Measurements from ENCODE around the gene KCNMA1.
A peak's percentile ranks its signal among the peaks of the same experiment; 100 is the strongest.

The KCNMA1 gene

DNA sequence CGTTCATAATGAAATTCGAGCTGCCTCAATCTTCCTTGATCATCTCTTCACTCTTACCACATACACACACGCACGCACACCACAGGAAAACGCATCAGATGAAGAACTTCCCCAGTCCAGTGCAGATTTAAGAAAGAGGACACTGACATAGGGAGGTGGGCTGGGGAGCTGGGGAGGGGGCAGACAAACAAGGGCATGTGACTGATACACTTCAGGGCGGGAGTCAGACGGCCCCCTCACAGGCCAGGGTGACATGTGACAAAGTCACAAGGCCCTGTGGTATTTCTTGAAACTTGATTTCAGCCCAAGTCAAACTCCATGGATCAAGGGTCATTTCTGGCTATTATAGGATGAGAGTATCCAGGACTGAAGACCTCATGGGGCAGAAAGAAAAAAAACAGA, 82.6 kb downstream of the KCNMA1 start:
- DNase-seq, result no peak

DNA sequence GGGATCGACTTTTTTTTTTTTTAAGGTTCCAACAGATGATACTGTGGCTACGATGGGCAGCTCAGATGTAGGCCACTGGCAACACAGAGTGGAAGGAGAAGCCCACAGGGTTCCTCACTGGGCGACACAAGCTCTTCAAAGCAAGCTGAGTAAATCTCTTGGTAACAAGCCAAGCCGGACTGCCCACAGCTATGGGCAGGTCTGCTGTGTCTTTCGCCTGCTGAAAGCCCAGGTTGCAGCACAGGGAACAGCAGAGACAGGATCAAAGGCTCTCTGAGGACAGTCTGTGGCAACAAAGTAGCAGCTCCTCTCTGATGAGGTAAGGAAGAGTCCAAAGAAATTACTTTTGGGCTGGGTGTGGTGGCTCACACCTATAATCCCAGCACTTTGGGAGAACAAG, 83.6 kb downstream of the KCNMA1 start:
- no peak for DNase-seq

DNA sequence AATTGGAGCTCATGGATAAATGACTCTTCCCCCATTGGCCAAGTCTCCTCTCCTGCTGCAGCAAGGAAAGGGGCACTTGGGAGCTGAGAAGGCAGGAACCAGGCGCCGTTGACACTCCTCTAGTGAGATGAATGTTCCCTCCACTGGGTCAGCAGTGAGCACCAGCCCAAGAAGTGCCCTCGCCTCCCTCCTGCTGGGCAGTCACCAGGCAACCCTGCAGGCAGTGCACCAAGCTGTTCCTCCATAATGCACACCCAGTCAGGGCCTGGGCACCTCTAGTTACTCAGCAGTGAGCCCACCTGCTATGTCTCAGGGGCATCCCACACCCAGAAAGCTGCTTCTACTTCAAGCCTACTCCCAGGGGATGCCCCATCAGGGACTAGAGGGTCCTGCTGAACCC, 84.3 kb downstream of the KCNMA1 start:
- no peak for DNase-seq

DNA sequence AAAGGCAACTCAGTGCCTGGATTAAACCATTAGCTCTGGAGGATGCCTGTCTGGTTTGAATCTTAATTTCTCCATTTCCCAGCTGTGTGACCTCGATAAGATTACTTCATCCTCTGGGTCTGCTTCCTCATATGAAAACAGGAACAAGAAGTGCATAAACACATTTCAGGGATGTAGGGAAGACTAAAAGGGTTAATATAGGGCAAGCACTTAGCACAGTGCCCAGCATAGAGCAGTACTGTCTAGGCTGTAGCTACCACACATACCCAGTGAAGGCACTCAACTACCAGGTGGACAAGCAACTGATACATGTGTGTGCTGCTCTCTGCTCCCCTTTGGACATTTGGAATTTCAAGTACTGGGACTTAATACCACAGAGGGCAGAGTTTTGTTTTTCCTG, 85.4 kb downstream of the KCNMA1 start:
- no peak for DNase-seq

DNA sequence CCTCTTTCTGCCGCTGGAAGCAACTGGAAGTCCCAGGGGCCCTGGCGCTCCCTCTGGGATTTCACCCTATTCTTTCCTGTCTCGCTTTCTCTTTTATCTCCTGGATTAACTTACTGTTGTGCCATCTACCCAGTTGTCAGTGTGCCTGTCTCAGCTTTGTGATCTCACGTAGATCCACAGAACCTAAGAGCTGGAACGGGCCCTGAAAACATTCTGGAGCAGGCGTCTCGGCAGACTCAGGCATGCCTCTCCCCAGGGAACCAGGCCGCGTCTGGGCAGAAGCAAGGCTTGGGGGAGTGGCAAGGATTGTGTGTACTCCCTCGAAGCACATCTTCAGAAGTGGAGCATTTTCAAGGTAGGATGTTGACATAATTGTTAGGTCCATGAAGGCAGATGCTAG, 87.2 kb downstream of the KCNMA1 start:
- no peak for DNase-seq

DNA sequence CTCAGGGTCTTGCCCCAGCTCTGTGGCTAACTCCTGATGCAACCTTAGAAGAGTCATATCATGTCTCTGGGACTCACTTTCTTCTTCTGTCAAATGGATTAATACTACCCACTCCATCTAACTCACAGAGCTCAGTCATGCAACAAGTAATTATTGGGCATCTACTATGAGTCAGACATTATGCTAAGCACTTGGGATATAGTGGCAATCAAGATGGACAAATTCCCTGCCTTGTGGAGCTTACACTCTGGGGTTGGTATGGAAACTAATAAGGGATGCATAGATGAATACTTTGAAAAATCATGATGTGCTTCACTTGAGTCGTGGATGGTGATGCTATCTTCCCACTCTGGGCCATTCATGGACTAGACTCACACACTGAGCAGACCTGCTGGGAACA, 88.9 kb downstream of the KCNMA1 start:
- DNase-seq, result no peak

DNA sequence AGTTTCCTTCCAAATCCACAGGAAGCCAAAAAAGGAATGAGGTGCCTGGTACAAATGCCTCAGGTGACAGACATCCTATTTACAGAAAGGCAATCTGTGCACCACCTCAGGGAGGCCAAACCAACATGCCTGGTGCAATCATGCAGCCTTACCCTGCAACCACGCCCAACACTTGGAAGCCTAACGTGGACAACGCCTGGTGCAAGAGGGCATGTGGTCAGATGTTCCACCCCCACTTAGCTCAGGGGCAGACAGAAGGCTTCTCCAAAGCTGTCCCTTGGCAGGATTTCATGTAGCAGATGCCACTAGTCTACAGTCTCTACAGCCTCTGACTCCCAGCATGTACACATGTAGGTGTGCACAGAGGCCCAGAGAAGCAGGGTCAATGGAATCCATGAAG, 89.5 kb downstream of the KCNMA1 start:
- DNase-seq, result no peak

DNA sequence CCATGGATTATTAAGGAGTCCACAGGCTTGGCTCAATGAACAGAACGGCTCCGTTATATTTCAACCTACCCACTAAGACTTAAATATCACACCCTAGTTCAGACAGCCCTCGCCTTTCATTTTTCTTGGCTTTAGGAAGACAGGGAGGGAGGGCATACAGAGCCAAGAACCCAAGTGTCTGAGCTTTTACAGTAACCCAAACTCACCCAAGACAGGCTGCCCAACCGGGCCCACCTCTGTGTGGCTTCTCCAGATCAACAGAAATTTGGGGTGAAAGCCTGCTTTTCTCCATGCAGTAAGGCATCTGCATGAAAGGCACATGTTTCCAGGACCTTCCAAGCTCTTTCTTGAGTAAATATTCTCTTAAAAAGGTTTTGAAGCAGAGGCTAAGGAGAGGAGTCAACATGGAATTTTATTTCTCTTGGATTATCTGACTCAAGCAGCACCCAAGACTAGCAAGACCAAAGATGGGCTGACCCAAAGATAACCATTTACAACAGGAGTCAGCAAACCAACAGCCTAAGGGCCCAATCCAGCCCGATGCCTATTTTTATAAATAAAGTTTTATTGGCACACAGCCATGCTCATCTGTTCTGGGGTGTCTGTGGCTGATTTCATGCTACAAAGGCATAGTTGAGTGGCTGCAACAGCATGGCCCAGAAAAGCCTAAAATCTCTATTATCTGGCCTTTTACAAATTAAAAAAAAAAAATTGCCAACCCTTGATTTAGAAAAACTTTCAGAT, 90.1 kb downstream of the KCNMA1 start:
- no peak for DNase-seq

DNA sequence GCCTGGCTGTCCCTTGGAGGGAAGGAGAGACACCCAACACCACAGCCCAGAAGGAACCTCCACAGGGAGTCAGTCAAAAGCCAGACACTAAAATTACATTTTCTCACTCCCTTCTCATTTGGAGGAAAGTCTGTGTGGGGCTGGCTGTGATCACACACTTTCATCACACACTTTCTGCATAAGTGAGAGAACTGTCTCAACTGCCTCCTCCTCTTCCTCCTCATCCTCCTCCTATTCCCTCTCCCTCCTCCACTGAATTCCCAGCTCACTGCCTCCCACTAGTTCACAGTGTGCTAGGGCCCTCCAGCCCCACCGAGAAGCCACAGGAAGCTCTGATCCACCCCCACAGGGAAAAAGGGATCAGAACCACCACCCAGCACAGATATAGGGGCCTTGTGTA, 91.6 kb downstream of the KCNMA1 start:
- no peak for DNase-seq

DNA sequence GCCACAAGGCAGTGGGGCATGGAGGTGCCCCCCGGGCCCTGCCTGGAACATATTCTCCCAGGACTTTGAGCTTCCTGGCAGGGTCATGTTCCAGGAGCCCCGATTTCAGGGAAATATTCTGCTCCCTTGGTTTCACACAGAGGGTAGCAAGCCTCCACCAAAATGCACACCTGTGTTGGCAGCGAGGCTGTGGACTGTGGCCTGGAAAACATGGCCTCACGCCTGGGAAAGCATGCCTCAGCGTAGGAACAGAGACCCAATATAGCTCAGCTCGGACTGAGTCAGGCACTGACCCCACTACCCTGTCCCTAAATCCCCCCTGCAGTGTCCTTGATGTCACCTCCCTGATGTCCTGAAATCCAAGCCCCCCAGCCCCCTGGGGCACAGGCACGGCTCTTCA, 92.0 kb downstream of the KCNMA1 start:
- no peak for DNase-seq

DNA sequence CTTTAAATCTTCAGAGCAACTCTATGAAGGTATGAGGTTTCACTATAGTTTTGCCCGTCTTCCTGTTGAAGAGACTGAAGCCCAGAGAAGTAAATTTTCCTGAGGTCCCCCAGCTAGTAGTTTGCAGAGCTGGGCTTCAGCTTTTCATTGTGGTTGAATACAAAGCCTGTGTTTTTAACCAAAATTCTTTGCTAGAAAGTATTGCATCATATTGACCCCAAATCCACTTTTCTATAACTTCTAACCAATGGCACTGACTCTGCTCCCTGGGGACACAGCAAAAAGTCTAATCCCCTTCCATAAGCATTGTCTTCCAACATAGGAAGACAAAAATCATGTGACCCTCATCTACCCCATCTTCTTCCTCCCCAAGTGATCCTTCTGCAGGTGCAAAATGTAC, 93.0 kb downstream of the KCNMA1 start:
- DNase-seq, result peak; percentile 35

DNA sequence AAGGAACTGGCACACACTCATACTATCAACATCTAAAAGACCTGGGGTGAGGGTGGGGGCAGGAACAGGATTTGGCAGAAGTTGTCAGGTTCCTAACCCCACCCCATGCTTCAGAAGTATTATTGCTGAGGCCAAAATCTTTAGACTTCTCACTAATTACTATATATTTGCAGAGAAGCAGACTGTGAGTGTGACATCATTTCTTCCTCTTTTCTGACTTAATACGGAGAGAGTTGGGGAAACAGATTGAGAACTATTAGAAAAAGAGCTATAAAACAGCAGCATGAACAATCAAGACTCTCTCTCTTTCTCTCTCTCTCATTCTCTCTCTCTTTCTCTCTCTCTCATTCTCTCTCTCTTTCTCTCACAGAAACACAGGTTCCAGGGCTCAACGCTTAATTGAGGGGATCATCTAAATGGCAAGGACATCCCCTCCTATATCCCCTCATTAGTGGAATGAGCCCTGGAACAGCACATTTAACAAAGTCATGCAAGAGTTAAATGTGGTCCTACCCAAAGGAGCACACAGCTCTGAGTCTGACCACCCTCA, 94.8 kb downstream of the KCNMA1 start:
- no peak for DNase-seq

DNA sequence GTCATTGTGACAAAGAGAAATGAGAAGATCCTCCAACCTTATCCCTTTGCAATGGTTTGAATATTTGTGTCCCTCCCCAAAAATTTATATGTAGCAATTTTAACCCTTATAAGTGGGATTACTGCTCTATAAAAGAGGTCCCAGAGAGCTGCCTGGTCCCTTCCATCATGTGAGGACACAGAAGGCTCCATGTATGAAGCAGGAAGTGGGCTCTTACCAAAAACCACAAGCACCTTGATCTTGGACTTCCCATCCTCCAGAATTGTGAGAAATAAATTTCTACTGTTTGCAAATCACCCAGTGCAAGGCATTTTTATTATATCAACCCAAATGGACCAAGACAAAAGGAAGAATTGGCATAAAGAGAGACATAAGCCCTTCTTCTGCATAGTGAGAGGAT, 95.7 kb downstream of the KCNMA1 start:
- DNase-seq, result no peak

DNA sequence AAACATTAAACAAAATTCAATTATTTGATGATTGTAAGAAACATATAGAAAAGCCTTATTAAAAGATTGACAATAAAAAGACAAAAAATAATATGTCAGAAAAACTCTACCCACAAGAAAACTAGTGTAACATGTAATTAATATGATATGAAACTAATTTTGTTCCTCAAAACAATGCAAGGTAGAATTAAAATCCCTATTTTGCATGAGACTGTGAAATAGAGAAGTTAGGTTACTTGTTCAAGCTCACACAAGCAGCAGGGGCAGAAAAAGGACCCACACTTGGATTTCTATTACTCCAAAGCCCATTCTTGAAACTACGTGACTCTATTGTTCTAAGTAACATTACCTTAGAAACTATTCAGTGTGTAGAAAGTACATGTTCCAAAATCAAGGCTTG, 96.4 kb downstream of the KCNMA1 start:
- no peak for DNase-seq

DNA sequence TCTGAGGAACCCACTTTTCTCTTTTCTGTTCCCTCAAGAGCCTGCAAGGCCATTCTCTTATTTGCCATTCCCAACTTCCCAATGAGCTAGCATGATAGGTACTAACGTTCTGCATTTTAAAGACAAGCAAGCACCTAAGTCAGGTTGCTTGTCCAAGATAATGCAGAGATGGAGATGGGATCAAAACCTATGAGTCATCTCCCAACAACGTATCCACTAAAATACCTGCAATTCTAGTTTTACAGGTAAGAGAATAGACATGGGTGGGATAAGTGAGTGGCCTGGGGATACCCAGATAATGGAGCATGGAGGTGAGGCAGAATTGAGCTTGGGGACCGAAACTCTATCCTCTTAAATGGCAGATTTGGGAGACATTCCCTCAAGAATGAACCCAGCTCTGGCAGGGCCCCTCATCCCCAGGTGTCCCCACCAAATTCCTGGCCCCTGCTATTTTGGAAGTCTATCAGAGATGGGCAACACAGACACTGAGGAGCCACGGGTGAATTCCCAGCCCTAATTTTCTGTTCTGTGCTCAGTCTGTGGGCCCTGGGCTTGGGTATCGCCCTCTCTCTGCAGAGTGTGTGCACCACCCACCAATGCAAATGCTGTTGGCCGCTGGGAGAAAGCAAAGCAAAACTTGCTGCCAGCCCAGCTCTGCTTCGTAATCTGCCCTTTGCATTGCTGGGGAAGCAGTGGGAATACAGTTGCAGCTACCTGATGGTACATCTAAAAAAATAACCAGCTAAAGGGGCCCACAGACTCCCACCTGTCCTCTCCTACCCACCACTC, 98.3 kb downstream of the KCNMA1 start:
- DNase-seq, result no peak

DNA sequence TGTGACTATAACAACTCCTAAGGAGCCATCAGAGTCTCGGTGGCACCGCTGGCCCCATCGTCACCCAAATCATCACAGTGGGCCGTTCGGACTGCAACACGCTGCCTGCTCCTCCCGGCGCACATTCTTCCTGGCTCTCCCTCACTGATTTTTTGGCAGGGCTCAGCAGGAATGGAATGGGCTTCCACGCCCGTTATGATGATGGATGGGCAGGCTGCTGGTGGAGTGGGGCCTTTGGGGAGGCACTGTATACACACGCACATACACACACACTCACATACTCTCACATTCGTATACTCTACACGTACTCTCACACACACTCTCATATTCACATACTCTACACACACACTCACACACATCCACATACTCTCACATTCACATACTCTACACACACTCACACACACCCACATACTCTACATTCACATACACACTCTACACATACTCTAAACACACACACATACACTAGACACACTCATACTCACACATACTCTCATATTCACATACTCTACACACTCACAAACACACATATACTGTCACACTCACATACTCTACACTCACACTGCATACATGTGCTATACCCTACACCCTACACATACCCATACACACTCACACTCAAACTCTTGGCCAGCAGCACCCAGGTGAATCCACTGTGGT, 99.8 kb downstream of the KCNMA1 start:
- DNase-seq, result peak; percentile 92

DNA sequence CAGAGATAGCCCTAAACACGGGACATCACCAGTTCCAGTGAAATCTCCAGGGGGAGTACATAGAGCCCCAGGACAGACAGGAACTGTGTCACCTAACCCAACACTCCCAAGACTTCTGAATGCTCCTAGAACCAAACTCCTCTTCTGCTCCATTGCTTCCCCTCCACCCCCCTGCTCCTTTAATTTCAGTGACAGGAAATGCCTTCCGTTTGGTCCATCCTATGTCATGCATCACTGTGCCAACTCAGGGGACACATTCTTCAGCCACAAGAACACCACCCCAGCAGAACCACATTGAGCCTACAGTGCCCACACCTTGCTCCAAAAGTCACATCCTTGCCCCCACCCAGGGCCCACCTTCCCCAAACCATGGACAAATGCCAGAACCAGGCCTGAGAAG, 100.5 kb downstream of the KCNMA1 start:
- DNase-seq, result no peak

DNA sequence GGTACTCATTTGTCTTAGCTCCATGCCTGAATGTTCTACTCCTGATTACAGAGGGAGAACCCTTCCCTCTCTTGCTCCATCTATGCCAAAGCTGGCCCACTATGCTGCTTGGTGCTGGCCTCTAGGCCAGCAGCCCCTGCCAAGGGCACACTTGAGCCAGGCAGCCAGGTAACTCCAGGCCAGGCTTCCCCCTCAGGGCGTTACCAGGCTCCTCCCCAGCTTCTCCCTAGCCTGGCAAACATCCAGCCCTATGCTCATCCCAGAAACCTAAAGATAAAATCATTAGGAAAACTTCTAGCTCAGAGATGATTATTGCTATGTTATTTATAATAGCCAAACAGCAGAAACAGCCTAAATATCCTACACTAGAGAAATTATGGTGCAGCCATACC, 103.7 kb downstream of the KCNMA1 start:
- no peak for DNase-seq

DNA sequence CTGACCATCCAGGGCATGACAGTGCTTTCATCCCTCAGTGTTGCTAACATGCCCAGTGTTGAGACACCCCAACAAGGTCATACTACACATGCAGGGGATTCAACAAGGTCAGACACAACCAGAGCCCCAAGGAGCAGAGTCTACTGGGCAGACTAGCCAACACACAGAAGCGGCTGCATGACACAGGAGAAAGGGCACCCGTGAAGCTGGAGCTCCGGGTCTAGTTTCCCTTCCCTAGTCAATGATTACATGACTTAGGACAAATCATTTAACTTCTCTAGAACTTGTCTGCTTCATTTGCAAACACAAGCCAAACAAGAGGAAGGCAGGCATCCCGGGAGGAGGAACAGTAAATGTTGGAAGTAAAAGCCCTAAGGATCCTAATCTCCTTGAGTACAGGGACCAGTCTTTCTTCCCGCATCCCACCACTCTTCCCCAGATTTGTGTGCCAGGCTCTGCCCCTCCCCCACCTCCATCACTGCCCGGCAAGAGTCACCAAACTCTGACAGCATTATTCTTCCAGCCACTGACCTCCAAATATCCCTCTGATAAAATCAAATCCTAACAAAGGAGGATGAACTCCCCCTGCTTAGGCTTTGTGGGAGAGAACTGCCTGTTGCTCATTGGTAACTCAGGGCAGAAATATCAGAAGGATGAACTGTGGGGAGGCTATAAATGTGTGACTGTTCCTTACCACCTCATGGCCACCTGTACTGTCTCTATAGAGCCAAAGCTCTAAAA, 104.3 kb downstream of the KCNMA1 start:
- no peak for DNase-seq

DNA sequence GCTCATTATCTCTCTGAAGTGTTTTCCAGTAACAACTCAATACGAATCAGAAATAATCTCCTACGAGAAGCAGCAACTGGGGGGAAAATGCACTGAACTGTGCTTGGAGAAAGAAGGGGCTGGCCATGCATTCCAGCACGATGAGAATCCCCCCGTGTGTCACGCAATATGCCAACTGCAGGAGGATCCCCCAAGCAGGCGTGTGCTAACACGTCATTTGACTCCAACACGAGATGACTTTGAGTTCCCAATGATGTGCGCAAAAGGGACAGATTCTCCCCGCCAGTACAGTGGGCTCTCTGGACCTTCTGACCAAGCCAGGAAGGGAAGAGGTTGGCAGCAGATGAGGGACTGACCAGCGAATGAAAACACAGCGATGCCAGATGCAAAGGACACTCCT, 105.5 kb downstream of the KCNMA1 start:
- peak; percentile 91 for DNase-seq

DNA sequence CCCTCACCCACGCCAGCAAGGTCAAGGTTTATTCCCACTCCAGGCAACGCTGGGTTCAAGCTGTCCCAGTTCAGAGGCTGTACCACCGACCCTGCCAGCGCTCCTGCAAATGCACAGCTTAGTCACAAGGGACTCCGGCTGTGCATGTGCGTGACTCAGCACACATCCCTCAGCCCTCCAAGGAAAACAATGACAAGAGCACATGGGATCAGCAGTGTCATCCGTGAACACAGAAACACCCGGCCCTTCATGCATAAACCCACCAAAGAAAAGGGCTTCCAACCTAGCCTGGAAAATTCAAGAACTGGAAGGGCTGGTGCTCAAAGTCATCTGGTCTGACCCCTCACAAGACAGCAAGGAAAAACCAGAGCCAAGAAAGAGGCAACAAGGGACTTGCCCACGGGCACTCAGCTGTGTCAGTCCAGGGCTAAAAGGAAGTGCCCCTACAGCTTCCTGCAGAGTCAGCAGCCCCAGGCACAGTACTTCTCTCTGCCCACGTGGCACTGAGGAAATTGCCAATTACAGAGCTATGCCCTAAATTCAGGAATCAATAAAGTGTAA, 106.1 kb downstream of the KCNMA1 start:
- DNase-seq, result peak; percentile 82

DNA sequence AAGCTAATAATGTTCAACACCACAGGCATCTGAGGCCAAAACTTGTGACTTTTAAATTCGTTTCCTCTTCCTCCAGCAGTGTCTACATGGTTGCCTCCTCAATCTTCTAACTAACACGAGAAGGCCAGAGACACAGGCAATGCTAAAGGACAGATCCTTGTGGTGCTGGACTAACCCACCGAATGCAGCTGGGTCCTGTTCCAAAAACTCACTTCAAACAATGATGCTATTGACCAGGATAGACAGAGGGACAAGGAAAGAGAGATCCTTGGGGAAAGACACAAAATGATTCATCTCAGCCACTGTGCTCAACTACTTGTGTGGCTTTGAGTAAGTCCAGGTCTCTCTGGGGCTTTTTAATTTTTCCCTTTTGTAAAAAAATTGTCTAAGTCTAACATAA, 107.6 kb downstream of the KCNMA1 start:
- no peak for DNase-seq
